NCI-H510A (cell line): ENCODE data around the gene PLA2G2D.

Source experiments
- DNase-seq: peaks from one replicate; lab custom pipeline; 2025; lab: John Stamatoyannopoulos, UW

The PLA2G2D gene

DNA sequence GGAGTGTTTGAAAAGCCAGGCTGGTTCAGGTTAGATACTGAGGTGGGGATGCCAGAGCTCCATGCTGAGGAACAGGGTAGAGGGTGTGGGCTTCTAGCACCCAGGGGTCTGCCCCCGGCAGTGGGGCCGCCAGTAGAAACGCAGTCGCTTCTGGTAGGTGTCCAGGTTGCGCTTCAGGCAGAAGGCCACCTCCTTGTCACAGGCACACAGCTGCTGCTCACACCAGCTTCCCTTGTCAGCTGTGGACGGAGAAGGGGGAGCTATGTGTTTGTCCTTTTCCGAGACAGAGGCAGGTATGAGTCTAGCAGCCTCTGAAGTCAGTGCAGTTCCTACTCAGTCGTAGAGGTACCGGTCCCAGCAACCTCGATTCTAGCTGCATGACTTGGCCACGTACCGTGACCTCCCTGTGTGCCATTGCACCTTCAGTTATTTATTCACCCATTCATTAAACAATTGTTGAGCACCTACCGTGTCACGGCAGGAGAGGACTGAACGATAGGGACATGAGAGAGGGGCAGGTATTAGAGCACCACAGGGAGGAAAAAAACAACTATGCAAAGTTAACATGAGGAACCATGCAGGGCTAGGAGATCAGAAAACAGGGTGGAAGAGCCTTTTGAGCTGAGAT lies 5.2 kb downstream of the PLA2G2D start:
- no peak for DNase-seq

DNA sequence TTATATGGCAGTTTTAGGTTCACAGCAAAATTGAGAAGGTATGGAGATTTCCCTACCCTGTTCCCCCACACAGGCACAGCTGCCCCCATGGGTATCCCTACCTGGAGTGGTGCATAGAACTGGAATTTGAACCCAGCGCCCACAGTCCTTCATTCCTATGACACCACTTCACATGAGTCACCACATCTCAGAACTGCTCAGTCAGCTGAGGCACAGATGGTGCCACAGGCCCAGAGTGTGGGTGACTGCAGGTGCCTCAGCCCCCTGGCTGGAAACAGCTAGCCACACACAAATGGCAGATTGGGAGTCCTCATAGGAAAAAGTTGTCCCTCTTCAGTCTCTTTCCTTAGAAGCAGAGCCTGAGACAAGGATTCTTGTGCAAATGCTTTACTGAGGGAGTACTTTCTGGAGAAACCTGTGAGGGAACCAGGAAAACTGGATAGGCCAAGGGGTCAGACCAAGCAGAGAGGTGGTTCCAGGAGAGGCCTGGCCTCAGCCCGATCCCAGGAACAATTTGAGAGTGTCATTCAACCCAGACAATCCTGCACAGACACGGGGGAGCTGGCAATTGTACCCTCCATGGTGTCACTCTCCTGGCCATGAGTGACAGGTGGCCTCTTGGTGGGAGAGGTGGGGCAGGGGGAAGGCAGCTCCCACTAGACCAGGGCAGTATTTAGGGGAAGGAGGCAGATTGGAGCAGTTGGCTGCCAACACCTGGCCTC lies 6.9 kb downstream of the PLA2G2D start:
- DNase-seq = no peak

DNA sequence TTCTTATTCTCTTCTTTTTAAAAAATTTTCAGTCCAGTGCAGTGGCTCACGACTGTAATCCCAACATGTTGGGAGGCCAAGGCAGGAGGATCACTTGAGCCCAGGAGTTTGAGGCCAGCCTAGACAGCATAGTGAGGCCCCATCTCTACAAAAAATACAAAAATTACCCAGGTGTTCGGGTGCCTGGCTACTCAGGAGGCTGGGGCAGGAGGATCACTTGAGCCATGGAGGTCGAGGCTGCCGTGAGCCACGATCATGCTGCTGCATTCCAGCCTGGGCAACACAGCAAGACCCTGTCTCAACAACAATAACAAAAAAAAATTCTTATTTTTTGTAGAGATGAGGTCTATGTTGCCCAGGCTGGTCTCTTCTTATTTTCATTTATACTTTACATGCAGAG lies 7.9 kb downstream of the PLA2G2D start:
- no peak for DNase-seq

DNA sequence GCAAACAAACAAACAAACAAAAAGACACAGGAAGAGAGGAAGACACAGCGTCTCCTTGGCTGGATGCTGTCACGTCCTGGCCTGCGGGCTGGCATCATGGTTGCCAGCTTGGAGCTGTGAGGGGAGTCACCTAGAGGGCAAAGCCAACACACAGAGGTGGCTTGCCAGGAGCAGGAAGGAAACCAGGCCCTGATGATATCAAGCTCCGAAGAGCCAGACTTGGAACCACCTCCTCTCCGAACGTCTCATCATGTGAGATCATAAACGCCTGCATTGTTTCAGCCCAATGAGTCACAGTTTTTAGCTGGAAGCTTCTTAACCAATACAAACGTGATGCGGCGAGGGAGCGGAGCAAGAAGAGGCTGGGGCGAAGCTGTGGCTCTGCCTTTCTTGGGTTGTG lies 8.7 kb downstream of the PLA2G2D start:
- DNase-seq = no peak

DNA sequence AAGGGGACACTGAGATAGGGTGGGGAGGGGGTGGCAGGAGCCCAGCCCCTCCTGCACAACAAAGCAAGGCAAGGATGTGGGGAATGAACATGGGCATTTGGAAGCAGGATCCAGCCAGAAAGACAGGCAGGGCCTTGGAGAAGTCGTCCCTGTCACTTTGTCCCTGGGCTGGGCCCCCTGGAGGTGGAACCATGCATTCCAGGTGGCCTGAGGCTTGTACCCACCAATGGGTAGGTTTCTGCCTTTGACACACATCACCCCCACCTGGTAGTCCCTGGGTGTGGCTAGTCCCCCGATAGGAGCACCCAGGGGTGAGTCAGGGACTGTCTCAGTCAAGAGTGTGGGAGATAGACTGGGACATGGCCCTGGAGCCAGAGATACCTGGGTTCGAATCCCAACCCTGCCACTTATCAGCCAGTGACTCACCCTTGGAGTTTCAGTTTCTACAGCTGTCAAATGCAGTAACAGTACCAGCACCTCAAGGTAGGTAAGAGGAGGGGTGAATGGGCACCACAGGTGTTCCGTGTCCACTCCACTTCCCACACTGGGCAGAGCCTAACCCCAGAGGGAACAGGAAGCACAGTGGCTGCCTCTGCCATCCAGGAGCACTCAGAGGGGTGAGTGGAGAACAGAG lies 10.0 kb downstream of the PLA2G2D start:
- DNase-seq = no peak

DNA sequence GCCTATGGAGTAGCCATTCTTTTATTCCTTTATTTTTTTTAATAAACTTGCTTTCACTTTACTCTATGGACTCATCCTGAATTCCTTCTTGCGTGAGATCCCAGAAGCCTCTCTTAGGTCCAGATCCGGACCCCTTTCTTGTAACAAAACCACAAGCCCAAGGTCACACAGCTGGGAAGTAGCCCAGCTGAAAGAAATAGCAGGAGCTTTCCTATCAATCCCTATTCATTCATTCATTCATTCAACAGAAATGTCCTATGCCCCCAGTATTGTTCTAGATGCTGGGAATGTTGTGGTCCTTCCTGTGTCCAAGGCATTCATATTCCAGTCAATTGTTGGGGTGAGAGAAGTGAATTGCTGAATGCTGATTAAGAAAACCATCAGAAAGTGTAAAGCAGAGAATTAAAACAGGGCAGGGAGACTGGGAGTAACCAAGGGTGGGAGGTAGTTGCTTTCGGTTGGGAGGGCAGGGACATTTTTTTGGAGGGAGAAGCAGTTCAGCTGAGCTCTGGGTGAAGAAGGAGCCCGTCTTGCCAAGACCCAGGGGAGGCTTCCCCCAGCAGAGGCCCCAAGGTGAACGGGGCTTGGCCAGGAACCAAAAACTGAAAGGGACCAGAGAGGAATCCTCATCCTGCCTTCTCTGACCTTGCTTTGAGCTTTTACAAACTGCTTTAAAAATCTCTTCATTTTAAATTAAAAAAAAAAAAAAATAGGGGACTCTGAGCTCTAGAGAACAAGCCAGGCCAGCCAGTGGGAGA lies 10.8 kb downstream of the PLA2G2D start:
- no peak for DNase-seq

DNA sequence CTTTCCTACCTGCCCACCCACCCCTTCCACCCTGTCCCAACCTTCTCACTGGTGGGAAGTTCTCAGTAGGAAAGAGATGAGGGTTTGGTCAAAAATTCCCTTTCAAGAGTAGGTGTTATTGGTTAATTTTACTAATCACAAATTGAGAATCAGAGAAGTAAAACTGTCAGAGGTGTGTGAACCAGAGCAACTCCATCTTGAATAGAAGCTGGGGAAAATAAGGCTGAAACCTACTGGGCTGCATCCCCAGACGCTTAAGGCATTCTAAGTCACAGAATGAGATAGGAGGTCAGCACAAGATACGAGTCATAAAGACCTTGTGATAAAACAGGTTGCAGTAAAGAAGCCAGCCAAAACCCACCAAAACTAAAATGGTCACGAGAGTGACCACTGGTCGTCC lies 11.5 kb downstream of the PLA2G2D start:
- no peak for DNase-seq

DNA sequence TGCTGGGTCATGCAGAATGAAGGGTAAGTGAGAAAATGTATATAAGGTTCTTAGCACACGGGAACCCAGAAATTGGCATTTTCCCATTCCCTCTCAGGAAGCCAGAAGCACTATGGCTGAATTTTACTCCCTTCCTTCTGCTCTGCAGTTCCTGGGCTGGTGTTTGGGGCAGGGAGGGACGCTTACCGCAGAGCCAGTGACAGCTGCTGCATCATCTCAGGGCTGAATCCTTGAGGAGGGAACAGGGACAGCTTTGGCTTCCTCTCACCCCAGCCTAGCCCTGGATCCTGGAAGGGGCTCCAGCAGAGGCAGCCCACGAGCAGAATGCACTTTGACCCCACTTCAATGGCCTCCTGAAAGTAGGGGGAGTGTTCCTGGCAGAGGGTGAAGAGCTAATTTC lies 12.0 kb downstream of the PLA2G2D start:
- no peak for DNase-seq

DNA sequence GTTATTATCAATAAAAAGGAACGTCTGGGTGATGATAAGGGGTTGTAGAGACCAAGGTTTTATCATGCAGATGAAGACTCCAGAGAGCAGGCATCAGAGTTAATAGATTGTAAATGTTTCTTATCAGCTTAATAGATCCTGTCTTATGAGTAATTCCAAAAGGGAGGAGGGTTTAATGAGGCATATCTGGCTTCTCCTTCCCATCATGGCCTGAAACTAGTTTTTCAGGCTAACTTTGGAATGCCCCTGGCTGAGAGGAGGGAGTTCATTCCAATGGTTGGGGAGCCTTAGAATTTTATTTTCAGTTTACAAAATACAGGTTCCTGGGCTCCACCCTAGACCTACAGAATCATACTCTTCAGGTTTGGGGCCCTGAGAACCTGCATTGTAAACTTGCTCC lies 13.5 kb downstream of the PLA2G2D start:
- DNase-seq = no peak

DNA sequence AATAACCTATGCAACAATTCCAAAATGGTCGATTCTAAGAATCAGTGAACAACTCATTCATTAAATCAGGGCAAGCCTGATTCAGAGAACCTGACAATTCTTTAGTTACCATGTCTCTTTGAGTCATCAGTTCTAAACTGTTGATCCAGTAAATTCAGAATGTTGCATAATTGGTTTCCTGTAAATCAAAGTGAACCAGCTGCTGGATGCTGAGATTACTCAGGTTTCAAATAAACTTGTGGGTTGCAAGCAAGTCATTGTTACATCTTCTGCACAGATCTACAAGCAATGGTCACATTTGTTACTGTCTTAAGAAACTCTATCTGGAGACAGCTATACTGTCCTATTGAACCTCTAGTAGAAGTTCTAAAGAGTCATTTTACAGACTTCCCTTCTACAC lies 16.5 kb downstream of the PLA2G2D start:
- no peak for DNase-seq

DNA sequence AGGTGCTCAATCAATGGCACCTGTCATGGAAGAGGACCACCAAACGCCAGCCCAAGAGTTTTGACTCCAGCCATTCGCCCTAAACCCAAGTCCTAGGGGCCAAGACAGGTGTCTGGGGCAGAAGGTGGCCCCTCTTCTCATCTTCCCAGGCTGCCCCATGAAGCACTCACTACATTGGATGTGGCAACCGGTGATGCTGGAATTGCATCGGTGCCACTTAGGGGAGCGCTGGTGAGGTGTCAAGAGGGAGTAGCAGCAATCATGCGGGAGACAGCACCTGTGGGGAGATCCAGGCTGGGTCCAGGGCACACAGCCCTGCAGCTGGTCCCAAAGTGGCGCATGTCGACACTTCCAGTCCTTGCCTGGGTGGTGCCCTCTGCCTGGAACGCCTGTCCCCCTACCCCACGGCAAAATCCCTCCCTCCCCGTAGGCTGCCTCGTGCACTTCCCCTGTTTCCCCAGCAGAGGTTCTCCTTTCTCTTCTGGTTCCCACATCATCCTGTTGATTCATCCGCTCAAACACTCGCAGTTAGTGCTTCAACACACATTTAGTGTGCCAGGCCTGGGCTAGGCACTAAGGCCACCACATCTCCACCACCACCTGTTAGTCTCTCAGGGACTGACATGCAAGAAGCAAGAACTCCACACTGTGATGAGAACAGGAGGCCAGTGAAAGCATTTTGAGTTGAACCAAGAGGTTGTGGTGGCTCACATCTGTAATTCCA lies 18.5 kb downstream of the PLA2G2D start:
- peak; percentile 49 for DNase-seq

DNA sequence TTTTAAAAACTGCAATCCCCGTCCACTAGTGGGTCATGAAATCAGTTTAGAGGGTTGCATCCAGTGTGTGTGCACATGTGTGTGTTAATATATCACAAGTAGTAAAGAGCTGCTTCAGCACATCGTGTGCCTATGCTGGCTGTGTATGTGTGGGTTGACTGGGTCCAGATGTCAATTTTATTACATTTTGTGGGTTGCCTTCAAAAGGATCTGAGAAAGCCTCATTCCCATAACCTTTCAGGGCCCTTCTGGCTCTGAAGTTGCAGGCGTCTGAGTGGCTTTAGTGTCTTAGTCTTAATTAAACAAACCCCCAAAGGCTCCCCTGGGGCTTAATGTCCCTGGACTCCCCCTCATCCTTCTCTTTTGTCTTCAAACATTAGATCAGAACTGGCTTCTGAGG lies 19.8 kb downstream of the PLA2G2D start:
- DNase-seq = no peak

DNA sequence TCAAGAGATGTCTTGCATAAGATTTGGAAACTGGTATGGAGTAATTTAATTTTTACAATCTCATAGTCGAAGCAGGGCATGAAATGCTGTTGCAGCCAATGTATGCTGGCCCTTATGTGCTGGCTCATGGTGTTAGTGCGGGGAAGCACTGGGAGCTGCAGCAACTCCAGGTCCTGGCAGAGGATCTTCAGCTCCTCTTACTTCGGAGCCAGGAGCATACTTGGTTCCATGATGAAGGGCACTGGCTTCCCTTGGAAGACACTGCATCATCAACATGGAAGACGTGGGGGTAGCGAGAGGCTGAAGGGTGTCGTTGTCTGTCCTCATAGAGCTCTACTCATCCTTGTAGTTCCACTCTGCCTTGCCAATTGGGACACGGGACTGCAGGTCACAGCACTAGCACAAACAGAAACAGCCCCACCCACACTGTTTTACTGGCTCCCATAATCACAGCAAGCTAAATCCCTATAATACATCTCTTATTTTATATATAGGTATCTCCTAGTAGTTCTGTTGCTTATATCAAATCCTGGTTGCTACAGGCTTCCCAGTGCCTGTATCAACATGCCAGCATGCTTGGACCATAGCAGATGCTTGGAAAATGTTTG lies 22.4 kb downstream of the PLA2G2D start:
- no peak for DNase-seq

DNA sequence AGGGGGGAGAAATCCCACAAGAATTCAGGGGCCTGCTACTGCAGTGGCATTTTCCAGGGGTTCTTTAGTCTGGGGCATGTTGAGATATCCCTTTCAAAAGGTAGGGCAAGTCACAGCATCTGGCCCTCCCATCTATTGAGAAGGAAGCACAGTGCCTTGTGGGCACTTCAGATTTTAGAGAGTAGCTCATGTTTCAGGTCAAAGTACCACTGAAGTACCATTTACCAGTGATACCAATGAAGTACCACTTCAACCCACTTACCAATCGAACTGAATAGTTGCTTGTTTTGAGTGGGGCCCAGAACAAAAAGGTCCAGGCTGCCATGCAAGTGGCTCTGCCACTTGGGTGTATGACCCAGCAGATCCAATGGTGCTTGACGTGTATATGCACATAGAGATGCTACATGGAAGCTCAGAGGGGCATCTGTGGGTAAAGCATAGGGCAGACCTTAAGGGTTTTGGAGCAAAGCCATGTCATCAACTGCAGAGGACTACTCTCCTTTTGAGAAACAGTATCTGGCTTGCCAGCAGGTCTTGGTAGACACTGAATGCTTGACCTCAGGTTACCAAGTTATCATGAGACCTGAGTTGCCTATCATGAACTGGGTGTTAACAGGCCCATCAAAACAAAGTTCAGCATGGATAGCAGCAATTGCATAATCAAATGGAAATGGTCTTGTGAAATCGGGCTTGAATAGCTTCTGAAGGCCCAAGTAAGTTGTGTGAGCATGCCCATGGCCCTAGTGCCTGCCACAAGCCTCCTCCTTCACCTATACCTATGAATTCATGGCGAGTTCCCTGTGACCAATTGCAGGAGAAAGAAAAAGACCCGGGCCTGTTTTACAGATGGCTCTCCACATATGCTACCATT lies 23.5 kb downstream of the PLA2G2D start:
- DNase-seq = no peak

DNA sequence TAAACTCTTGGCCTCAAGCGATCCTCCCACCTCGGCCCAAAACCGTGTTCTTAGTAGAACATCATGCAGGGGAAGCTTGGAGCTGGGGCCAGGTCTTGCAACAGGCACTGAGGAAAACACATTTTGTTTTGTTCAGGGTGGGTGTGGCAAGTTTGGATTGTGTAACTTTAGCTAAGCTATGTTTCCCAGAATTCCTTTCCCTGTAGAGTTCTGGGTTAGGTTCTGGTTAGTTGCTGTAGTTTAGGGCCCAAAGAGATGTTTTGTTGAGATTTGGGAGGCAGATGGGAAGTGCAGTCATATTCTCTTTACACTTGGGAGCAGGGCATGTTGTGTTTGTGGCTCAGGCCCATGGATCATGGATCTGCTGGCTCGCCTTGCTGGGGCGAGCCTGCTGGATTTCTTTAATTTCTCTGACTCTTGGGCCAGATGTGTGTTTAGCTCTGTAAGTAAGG lies 25.4 kb downstream of the PLA2G2D start:
- no peak for DNase-seq

DNA sequence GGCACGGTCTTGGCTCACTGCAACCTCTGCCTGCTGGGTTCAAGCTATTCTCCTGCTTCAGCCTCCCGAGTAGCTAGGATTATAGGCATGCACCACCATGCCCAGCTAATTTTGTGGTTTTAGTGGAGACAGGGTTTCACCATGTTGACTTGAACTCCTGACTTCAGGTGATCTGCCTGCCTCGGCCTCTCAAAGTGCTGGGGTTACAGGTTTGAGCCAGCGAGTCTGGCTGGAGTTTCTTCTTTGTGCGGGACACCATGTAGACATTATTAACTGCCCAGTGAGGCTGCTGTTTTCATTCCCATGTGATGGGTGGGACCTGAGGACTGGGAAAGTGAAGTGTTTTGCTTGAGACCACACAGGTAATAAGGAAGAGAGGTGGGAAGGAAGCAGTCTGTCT lies 26.0 kb downstream of the PLA2G2D start:
- no peak for DNase-seq

DNA sequence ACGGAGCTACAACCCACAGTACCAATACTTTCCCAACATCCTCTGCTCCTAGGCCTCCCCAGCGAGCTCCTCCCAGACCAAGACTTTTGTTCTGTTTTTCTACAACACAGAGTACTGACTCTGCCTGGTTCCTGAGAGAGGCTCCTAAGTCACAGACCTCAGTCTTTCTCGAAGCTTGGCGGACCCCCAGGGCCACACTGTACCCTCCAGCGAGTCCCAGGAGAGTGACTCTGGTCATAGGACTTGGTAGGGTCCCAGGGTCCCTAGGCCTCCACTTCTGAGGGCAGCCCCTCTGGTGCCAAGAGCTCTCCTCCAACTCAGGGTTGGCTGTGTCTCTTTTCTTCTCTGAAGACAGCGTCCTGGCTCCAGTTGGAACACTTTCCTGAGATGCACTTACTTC lies 28.7 kb downstream of the PLA2G2D start:
- no peak for DNase-seq

DNA sequence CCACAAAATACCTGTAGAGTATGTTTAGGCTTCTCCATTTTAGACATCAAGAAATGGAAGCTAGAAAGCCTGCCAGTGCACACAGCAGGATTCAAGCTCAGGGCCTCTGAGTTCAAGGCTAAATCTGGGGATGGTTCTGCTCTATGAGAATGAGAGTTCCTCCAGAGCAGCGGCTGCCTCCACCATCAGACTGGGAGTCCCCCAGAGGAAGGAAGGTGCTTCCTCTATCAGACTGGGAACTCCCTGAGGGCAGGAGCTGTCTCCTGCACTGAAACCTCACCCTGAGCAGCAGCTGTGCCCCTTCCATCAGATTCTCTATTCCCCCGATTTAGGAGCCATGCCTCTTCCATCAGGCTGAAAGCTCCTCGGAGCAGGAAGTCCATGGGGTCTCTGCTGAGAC lies 29.2 kb downstream of the PLA2G2D start:
- DNase-seq = no peak

DNA sequence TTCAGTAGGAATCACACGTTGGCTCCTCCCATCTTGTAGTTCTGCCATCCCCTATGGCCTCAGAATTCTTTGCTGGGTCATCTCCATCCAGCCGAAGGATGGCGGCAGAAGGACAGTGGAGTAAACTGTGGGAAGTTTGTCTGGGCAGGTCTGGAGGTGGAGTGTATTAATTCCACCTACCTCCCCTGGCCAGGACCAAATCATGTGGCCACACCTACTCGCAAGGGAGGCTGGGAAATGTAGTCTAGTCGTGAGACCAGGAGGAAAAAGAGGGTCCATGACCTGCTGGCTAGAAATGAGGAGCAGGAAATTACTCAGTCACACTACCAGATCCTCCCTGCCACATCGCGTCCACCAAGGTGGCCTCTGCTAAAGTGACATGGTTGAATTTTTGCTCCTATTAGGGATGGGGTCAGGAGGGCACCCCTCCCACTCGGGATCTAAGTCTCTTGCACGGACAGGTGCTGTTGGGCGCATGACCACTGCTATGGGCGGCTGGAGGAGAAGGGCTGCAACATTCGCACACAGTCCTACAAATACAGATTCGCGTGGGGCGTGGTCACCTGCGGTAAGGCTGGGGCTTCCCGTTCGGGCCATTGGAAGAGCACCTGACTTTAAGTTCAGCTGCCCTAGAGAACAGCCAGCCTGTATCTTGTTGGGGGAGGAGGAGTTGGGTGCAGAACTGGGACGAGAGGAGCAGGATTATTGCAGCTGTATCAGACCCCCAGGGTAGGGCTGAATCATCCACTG lies 29.8 kb downstream of the PLA2G2D start:
- DNase-seq = no peak

DNA sequence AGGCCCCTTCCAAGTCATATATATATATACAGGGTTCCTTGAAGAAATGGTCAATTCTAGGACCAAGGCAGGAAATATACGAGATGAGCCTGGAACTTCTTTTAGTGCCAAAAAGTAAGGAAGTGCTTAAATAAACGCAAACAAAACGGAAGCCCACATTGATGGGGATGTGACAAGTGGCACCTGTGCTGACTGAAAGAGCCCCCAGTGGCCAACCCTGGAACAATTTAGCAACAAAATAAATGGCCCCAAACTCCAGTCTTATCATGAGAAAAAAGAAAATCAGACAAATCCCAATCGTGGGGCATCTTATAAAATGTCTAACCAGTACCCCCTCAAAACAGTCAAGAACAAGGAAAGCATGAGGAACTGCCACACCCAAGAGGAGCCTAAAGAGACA lies 31.7 kb downstream of the PLA2G2D start:
- no peak for DNase-seq
